AG08395 (cell line): ENCODE results near the gene PFAS.
"Not testable (repeated sequence)": the region's sequence is repeated elsewhere in the genome, so short reads cannot be mapped to it uniquely, and the experiment has no call there.

Experiments
- DNase-seq: peaks from one replicate; pipeline ENCODE4 v3.0.0; 2012; ENCODE audit warnings: mixed read lengths, low spot score

Gene PFAS

GRCh38 chr17:8225813-8226535 lies 23.1 kb upstream of the PFAS start:
- DNase-seq: peak; percentile 39

GRCh38 chr17:8226536-8227237 lies 22.4 kb upstream of the PFAS start:
- DNase-seq: peak; percentile 75

- peak; percentile 3 for DNase-seq
Measured at GRCh38 chr17:8227238-8227581, 21.9 kb upstream of the PFAS start.

- no peak for DNase-seq
Measured at GRCh38 chr17:8231701-8232100, 17.4 kb upstream of the PFAS start.

GRCh38 chr17:8234361-8235270 lies 14.5 kb upstream of the PFAS start:
- no peak for DNase-seq

GRCh38 chr17:8235676-8236075 lies 13.4 kb upstream of the PFAS start:
- no peak for DNase-seq

- no peak for DNase-seq
Measured at GRCh38 chr17:8237175-8237574, 11.9 kb upstream of the PFAS start.

GRCh38 chr17:8237886-8238285 lies 11.2 kb upstream of the PFAS start:
- no peak for DNase-seq

- no peak for DNase-seq
Measured at GRCh38 chr17:8243827-8244226, 5.3 kb upstream of the PFAS start.

- DNase-seq: no peak
Measured at GRCh38 chr17:8244768-8245167, 4.3 kb upstream of the PFAS start.

GRCh38 chr17:8249621-8250500 lies 772 bp downstream of the PFAS start:
- DNase-seq: no peak

- not testable (repeated sequence) for DNase-seq
Measured at GRCh38 chr17:8251411-8251810, 2.3 kb downstream of the PFAS start.

GRCh38 chr17:8253801-8254200 lies 4.7 kb downstream of the PFAS start:
- DNase-seq: no peak

- no peak for DNase-seq
Measured at GRCh38 chr17:8254881-8255280, 5.8 kb downstream of the PFAS start.

- DNase-seq: no peak
Measured at GRCh38 chr17:8255499-8255898, 6.4 kb downstream of the PFAS start.

GRCh38 chr17:8256291-8256690 lies 7.2 kb downstream of the PFAS start:
- DNase-seq: no peak

- DNase-seq: no peak
Measured at GRCh38 chr17:8256691-8257090, 7.6 kb downstream of the PFAS start.

GRCh38 chr17:8257801-8258200 lies 8.7 kb downstream of the PFAS start:
- no peak for DNase-seq

GRCh38 chr17:8264320-8264719 lies 15.2 kb downstream of the PFAS start:
- no peak for DNase-seq

GRCh38 chr17:8264836-8265542 lies 15.9 kb downstream of the PFAS start:
- DNase-seq: no peak
